Dedifferentiated amniotic fluid mesenchymal stem cell (primary cell): Measurements from ENCODE around the gene SPTLC2.
A peak's percentile ranks its signal among the peaks of the same experiment; 100 is the strongest.
"Not testable (repeated sequence)": the region's sequence is repeated elsewhere in the genome, so short reads cannot be mapped to it uniquely, and the experiment has no call there.

Experiments used
- DNase-seq: peaks from one replicate; pipeline ENCODE4 v3.0.0-alpha.2; 2016; ENCODE audit errors: extremely low spot score

SPTLC2 gene

GRCh38 chr14:77588411-77589025 lies 27.9 kb downstream of the SPTLC2 start:
- DNase-seq = not testable (repeated sequence)

GRCh38 chr14:77585385-77585784 lies 31.1 kb downstream of the SPTLC2 start:
- DNase-seq = no peak

GRCh38 chr14:77584809-77585208 lies 31.6 kb downstream of the SPTLC2 start:
- no peak for DNase-seq

- DNase-seq = no peak
These were observed 32.8 kb downstream of the SPTLC2 start for GRCh38 chr14:77583657-77584056.

- peak; percentile 43 for DNase-seq
These were observed 33.9 kb downstream of the SPTLC2 start for GRCh38 chr14:77582511-77582910.

- peak; percentile 62 for DNase-seq
These were observed 35.4 kb downstream of the SPTLC2 start for GRCh38 chr14:77580964-77581505.

GRCh38 chr14:77580477-77580876 lies 36.0 kb downstream of the SPTLC2 start:
- no peak for DNase-seq

GRCh38 chr14:77579780-77580179 lies 36.7 kb downstream of the SPTLC2 start:
- no peak for DNase-seq

GRCh38 chr14:77579065-77579464 lies 37.4 kb downstream of the SPTLC2 start:
- peak; percentile 31 for DNase-seq

GRCh38 chr14:77574446-77575115 lies 41.9 kb downstream of the SPTLC2 start:
- peak; percentile 21 for DNase-seq

GRCh38 chr14:77573964-77574363 lies 42.5 kb downstream of the SPTLC2 start:
- DNase-seq = no peak

GRCh38 chr14:77570706-77571268 lies 45.6 kb downstream of the SPTLC2 start:
- DNase-seq = no peak

GRCh38 chr14:77565994-77566305 lies 50.5 kb downstream of the SPTLC2 start:
- DNase-seq = no peak

- no peak for DNase-seq
These were observed 51.0 kb downstream of the SPTLC2 start for GRCh38 chr14:77565289-77565993.

GRCh38 chr14:77562681-77563080 lies 53.8 kb downstream of the SPTLC2 start:
- DNase-seq = peak; percentile 62

GRCh38 chr14:77561881-77562280 lies 54.6 kb downstream of the SPTLC2 start:
- DNase-seq = no peak

GRCh38 chr14:77559381-77559780 lies 57.1 kb downstream of the SPTLC2 start:
- no peak for DNase-seq

GRCh38 chr14:77557391-77557790 lies 59.0 kb downstream of the SPTLC2 start:
- DNase-seq = no peak

GRCh38 chr14:77556946-77557345 lies 59.5 kb downstream of the SPTLC2 start:
- no peak for DNase-seq

GRCh38 chr14:77554816-77555599 lies 61.4 kb downstream of the SPTLC2 start:
- DNase-seq = no peak

- DNase-seq = no peak
These were observed 62.2 kb downstream of the SPTLC2 start for GRCh38 chr14:77554207-77554606.

GRCh38 chr14:77549451-77549850 lies 67.0 kb downstream of the SPTLC2 start:
- DNase-seq = no peak
